Coronary artery (tissue), 2 donors: ENCODE data around the gene SMC1A.

ENCODE experiments used
- DNase-seq: peaks from one replicate; pipeline ENCODE4 v3.0.0-alpha.2; 2017; ENCODE audit warnings: low spot score
- H3K27ac ChIP-seq, 2 donors: fragments of 200-600 bp; sonication (generic); one replicate each; pipeline ENCODE4 v1.5.1; 2016 to 2019
- H3K4me3 ChIP-seq: fragments of 200-600 bp; sonication (generic); 2 replicates; pipeline ENCODE4 v1.5.1; 2016; ENCODE audit warnings: mild to moderate bottlenecking, moderate library complexity
- TF ChIP-seq, protein P1 (sequence below): fragments of 200-600 bp; sonication (generic); IDR thresholded peaks from one replicate; pipeline ENCODE4 v1.5.1; 2019; ENCODE audit warnings: antibody characterized with exemption

Gene SMC1A

DNA sequence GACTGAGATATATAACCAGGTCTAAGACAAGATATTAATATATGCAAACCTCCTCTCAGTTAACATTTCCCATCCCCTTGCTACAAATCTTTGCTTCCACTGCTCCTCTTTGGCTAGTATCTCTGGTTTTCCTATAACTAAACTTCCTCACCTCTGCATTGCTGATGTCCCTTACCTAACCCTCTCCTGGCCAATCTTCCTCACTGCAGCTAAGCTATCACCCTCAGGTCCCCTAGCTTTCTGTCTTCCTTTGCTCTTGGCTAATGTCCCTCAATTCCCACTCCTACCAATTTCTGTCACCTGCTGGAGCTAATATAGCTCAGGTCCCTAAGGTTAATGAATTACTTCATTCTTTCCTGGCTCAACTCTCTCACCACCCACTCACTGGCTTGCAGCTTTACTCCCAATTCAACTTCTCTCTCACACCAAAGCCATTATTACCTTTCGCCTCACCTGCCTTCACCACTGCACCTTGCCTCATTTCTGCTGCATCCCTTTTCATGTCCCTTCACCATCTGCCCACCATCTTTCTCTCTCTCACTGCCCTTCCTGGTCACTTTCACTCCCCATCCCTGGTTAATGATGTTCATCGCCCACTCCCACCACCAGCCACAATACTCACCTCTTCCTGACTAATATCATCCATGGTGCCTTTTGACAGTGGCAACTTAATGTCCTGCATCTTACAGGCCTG lies 26.7 kb downstream of the SMC1A start:
- DNase-seq, result no peak
- H3K4me3 ChIP-seq, result no peak overlapping the region
- TF ChIP-seq, protein P1, sequence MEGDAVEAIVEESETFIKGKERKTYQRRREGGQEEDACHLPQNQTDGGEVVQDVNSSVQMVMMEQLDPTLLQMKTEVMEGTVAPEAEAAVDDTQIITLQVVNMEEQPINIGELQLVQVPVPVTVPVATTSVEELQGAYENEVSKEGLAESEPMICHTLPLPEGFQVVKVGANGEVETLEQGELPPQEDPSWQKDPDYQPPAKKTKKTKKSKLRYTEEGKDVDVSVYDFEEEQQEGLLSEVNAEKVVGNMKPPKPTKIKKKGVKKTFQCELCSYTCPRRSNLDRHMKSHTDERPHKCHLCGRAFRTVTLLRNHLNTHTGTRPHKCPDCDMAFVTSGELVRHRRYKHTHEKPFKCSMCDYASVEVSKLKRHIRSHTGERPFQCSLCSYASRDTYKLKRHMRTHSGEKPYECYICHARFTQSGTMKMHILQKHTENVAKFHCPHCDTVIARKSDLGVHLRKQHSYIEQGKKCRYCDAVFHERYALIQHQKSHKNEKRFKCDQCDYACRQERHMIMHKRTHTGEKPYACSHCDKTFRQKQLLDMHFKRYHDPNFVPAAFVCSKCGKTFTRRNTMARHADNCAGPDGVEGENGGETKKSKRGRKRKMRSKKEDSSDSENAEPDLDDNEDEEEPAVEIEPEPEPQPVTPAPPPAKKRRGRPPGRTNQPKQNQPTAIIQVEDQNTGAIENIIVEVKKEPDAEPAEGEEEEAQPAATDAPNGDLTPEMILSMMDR, result no peak
- H3K27ac ChIP-seq, result no peak overlapping the region

DNA sequence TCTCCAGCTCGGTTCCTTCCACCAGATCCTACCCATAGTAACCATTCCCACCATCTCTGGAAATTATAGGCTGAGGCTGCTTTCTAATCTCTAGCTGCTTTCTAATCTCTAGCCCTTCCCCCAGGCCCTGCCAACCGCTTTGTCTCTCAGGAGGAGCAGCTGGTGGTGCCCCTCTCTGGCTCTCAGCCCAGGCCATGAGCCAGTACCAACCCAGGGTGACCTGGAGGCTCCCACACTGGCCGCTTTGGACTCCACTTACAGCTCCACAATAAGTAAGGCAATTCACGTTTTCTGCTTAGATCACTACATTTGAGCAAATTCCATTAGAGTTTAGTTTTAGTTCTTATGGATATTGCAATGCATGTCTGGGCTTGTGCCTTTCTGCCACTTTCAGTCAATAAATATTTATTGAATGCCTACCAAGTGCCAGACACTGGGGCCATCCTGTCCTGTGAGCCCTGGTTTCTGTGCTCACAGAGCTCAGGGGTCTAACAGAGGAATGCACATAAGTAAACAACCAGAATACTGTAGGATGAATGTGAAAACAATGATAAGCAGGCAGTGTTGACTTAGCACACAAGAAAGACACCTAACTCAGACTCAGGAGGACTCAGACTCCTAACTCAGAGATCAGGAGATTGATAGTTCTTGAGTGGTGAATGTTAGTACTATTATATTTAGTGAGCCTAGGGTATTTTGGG lies 38.9 kb downstream of the SMC1A start:
- TF ChIP-seq, protein P1, result no peak
- no peak for DNase-seq
- no peak overlapping the region for H3K4me3 ChIP-seq
- no peak overlapping the region for H3K27ac ChIP-seq

- H3K27ac ChIP-seq, result no peak overlapping the region
- DNase-seq, result no peak
- no peak overlapping the region for H3K4me3 ChIP-seq
- TF ChIP-seq, protein P1, result no peak
Observed at GRCh38 chrX:53379747-53380146, 42.7 kb downstream of the SMC1A start.

DNA sequence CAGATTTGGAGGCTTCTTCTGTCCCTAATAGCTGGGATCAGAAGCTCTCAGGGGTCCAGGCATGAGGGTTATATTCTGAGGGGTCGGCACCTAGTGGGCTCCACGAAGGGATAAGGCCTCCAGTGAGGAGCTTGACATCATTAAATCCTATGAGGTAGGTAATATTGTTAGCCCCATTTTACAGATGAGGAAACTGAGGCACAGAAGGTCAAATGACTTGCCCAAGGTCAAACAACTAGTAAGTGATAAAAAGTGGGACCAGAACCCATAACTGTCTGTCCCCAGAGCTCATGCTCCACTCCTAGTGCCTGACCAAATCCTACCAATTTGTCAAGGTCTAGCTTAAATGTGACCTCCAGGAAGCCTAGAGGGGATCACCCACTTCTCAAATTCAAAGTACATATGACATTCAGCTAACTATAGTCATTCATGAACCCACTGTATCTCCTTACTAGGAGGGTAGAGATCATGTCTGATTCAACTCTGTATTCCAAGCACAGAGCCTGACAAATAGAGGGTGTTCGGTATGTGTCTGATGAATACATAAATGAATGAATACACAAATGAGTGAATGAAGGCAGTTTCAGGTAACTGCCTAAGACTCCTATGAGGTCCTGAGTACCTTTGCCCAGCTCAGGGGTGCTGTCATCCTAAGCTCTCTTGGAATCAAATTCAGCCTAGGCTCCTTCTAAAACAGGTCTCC lies 43.3 kb downstream of the SMC1A start:
- no peak for DNase-seq
- no peak overlapping the region for H3K27ac ChIP-seq
- TF ChIP-seq, protein P1, result no peak

DNA sequence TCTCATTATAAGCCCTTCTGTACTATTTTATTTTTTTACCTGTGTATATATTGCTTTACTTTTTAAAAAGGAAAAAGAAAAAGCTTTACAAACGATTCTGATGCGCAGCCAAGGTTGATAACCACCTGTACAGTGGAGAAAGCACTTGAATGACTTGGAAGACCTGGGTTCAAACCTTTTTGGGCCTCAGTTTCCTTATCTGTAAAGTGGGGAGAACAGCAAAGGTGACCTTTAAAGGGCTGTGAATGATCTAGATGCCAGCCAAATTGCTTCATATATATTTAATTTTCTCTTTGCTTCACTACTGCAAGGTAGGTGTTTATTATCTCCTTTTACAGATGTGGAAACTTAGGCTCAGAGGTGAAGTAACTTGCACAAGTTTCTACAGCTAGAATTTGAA lies 45.0 kb downstream of the SMC1A start:
- Histone ChIP-seq H3K4me3 (no peak overlapping the region), H3K27ac (no peak overlapping the region)
- TF ChIP-seq, protein P1, result no peak
- DNase-seq, result no peak

More for the DNA sequence above, 43.3 kb downstream of the SMC1A start:
- no peak overlapping the region for H3K4me3 ChIP-seq

DNA sequence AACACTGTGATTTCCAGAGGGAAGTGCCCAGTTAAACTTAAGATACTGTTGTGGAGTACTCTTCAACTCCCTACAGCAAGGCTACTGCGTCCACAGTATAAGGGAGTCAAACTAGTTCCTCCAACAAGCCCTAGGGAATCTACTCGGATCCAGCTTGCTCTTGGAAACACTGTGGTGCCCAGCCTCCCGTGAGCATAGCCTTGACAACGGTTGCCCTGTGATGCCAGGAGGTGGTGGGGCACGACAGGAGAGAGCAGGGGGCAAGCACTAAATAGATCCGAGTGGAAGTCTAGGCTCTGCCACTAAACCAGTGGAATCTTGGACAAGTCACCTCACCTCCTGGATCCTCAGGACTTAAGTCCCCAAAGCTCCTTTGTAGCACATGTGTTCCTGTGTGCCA lies 45.6 kb downstream of the SMC1A start:
- no peak overlapping the region for H3K27ac ChIP-seq
- TF ChIP-seq, protein P1, result no peak
- no peak for DNase-seq
- no peak overlapping the region for H3K4me3 ChIP-seq
